ENCODE data around the gene CASKIN2.
A peak's percentile ranks its signal among the peaks of the same experiment; 100 is the strongest.
"Not testable (repeated sequence)": the region's sequence is repeated elsewhere in the genome, so short reads cannot be mapped to it uniquely, and the experiment has no call there.

The CASKIN2 gene

GRCh38 chr17:75463603-75464002 lies 51.7 kb downstream of the CASKIN2 start:
- no peak for DNase-seq

GRCh38 chr17:75460295-75460694 lies 55.0 kb downstream of the CASKIN2 start:
- no peak for DNase-seq

DNA sequence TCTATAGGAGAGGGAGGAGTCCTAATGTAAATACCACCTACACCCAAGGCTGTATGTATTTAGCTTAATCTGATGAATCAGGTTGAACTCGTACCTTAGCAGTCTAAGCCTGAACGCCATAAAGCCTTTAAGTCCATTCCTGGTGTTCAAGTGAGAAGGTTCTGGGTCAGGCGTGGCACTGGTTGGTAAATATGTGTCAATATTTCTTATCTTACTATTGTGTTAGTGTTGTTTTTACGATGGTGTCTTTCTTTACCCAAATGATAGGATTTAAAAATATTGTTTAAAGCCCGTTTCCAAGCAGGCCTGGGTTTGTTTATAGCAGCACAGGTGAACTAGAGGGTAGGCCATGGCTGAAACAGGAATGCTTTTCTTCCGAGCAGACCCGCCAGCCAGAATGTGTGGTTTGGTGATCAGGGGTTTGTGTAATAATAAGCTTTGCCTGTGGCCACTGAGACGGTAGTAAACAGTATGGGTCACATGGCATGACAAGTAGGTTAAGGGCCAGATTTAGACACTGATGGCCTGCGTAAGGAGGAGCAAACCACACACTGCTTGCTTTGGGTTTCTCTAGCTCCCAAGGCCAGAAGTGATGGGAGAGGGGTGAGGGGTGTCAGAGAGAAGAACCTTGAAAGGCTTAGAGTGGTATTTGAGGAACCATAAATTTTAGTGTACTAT lies 55.6 kb downstream of the CASKIN2 start:
- DNase-seq, result no peak

- DNase-seq, result no peak
Measured at GRCh38 chr17:75459246-75459589, 56.1 kb downstream of the CASKIN2 start.

GRCh38 chr17:75457047-75457654 lies 58.2 kb downstream of the CASKIN2 start:
- peak; percentile 89 for DNase-seq

DNA sequence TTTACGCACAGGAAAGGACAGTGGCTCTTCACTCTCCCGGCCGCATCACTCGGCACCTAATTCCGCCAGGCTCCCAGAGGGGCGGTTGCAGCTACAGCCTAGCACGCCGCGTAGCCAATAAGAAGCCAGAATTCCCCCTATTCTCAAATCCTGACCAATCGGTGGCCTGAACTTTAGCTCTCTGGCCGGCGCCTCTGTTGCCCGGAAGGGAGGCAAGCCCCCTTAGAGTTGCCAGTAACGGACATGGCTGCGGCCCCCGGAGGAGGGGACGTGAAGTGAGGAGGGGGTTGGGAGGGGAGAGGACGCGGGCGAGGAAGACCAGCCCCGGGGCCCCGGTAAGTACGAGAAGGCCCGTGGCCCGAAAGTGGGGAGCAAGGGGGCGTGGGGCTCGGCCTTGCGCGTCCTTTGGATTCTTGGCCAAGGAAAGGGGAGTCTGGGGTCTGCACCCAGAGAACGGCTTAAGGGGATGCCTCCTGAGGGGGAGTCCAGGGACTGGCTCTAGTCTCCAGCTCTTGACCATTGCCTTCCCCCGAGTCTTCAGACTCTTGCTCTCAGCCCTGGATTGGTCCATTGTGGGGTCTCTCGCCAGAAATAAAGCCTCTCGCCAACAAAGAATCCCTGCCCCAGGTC lies 58.8 kb downstream of the CASKIN2 start, which contains the start of gene TMEM94:
TSS of gene TMEM94 (plus strand) at position 219 of the 630 bp plus-strand sequence. CDS start 15,271 bp downstream, outside the sequence.
- DNase-seq, result peak; percentile 98

DNA sequence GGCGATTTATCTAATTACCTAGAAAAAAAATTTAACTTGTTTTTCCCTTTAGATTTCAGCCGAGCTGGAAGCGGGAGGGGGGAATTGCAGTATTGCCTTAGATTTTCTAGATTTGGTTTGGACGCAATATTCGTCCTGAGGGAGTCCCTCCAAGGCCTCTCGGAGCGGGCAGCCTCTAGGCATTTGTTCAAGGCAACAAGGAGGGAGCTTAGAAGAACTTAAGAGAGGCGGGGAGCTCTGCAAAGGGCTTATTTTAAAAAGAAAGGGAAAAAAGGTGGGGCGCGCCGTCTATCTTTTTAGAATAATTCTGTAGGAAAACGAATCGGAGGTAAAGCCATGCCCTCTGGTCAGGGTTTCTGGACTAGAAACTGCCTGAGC lies 59.3 kb downstream of the CASKIN2 start:
- DNase-seq, result no peak

DNA sequence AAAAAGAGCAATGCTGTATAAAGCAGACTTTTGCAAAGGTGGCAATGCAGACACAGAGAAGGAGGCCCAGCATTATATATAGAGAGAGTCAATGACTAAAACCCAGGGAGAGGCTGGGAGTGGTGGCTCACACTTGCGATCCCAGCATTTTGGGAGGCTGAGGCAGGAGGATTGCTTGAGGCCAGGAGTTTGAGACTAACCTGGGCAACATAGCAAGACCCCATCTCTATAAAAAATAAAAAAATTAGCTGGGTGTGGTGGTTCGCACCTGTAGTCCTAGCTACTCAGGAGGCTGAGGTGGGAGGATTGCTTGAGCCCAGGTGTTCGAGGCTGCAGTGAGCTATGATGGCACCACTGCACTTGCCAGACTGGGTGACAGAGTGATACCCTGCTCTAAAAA lies 60.7 kb downstream of the CASKIN2 start:
- not testable (repeated sequence) for DNase-seq

GRCh38 chr17:75454193-75454592 lies 61.1 kb downstream of the CASKIN2 start:
- DNase-seq, result no peak

GRCh38 chr17:75450270-75450669 lies 65.1 kb downstream of the CASKIN2 start:
- DNase-seq, result no peak

All from retina (tissue), 1 donor.